Measurements from ENCODE around the gene ZSCAN12.

- no peak for TF ChIP-seq CTCF (IDR thresholded peaks at IDR 0.05)
- TF ChIP-seq POLR2AphosphoS5 (IDR thresholded peaks at IDR 0.05) = peak in 1 of 3 donors; percentile 18
- no peak for TF ChIP-seq POLR2A (IDR thresholded peaks at IDR 0.05)
Measured at GRCh38 chr6:28351087-28351486, 48.5 kb downstream of the ZSCAN12 start.

Data from stomach (tissue), 4 donors.